Measurements from ENCODE around the gene CYP11A1. TPM values are rescaled to one million over a fixed set of nuclear protein-coding genes. Genes with fewer than 3 reads are reported as not detected.
"Not testable (repeated sequence)": the region's sequence is repeated elsewhere in the genome, so short reads cannot be mapped to it uniquely, and the experiment has no call there.

CYP11A1 gene
- total RNA-seq, 1 donor from 2014 or later: 2.4 TPM

- no peak for DNase-seq (ENCODE audit: low spot score)
These were observed 33.7 kb upstream of the CYP11A1 start for GRCh38 chr15:74400915-74401757.

- DNase-seq (ENCODE audit: low spot score): no peak
These were observed 32.9 kb upstream of the CYP11A1 start for GRCh38 chr15:74400313-74400860.

GRCh38 chr15:74399511-74400312 is 32.3 kb upstream of the CYP11A1 start:
- no peak for DNase-seq (ENCODE audit: low spot score)

- DNase-seq (ENCODE audit: low spot score): no peak
These were observed 31.7 kb upstream of the CYP11A1 start for GRCh38 chr15:74399100-74399499.

GRCh38 chr15:74398183-74398582 is 30.7 kb upstream of the CYP11A1 start:
- DNase-seq (ENCODE audit: low spot score): no peak

GRCh38 chr15:74397239-74398068 is 30.0 kb upstream of the CYP11A1 start:
- DNase-seq (ENCODE audit: low spot score): no peak

- DNase-seq (ENCODE audit: low spot score): no peak
These were observed 29.2 kb upstream of the CYP11A1 start for GRCh38 chr15:74396445-74397238.

GRCh38 chr15:74396146-74396438 is 28.6 kb upstream of the CYP11A1 start:
- DNase-seq (ENCODE audit: low spot score): no peak

- no peak for DNase-seq (ENCODE audit: low spot score)
These were observed 28.1 kb upstream of the CYP11A1 start for GRCh38 chr15:74395319-74396145.

- no peak for DNase-seq (ENCODE audit: low spot score)
These were observed 26.8 kb upstream of the CYP11A1 start for GRCh38 chr15:74394090-74394846.

- DNase-seq (ENCODE audit: low spot score): no peak
These were observed 26.0 kb upstream of the CYP11A1 start for GRCh38 chr15:74393423-74393822.

- DNase-seq (ENCODE audit: low spot score): no peak
These were observed 25.5 kb upstream of the CYP11A1 start for GRCh38 chr15:74392902-74393301.

- no peak for DNase-seq (ENCODE audit: low spot score)
These were observed 25.0 kb upstream of the CYP11A1 start for GRCh38 chr15:74392451-74392830.

GRCh38 chr15:74391582-74392450 is 24.4 kb upstream of the CYP11A1 start:
- DNase-seq (ENCODE audit: low spot score): no peak

GRCh38 chr15:74390647-74391288 is 23.3 kb upstream of the CYP11A1 start:
- no peak for DNase-seq (ENCODE audit: low spot score)

- not testable (repeated sequence) for DNase-seq (ENCODE audit: low spot score)
These were observed 22.7 kb upstream of the CYP11A1 start for GRCh38 chr15:74390049-74390646.

GRCh38 chr15:74389241-74390048 is 22.0 kb upstream of the CYP11A1 start:
- DNase-seq (ENCODE audit: low spot score): no peak
